Smooth muscle cell of the brain vasculature (primary cell): ENCODE data around the gene NEDD4.
"Not testable (repeated sequence)": the region's sequence is repeated elsewhere in the genome, so short reads cannot be mapped to it uniquely, and the experiment has no call there.

Experiments
- DNase-seq: peaks from one replicate; pipeline ENCODE4 v3.0.0-alpha.2; 2012; ENCODE audit warnings: low read depth, low spot score

The NEDD4 gene

GRCh38 chr15:55829826-55830225 is 163.6 kb downstream of the NEDD4 start:
- no peak for DNase-seq

- no peak for DNase-seq
These were observed 165.5 kb downstream of the NEDD4 start for GRCh38 chr15:55827955-55828354.

GRCh38 chr15:55827204-55827603 is 166.2 kb downstream of the NEDD4 start:
- no peak for DNase-seq

GRCh38 chr15:55824857-55825613 is 168.4 kb downstream of the NEDD4 start:
- no peak for DNase-seq

- DNase-seq: no peak
These were observed 169.6 kb downstream of the NEDD4 start for GRCh38 chr15:55823699-55824340.

GRCh38 chr15:55823191-55823670 is 170.2 kb downstream of the NEDD4 start:
- no peak for DNase-seq

- not testable (repeated sequence) for DNase-seq
These were observed 171.7 kb downstream of the NEDD4 start for GRCh38 chr15:55821740-55822139.

- no peak for DNase-seq
These were observed 173.4 kb downstream of the NEDD4 start for GRCh38 chr15:55820043-55820442.

- DNase-seq: no peak
These were observed 173.9 kb downstream of the NEDD4 start for GRCh38 chr15:55819397-55820034.

- DNase-seq: no peak
These were observed 177.4 kb downstream of the NEDD4 start for GRCh38 chr15:55816017-55816416.

- no peak for DNase-seq
These were observed 190.6 kb downstream of the NEDD4 start for GRCh38 chr15:55802600-55803376.

GRCh38 chr15:55800216-55800615 is 193.2 kb downstream of the NEDD4 start:
- DNase-seq: no peak

- no peak for DNase-seq
These were observed 193.9 kb downstream of the NEDD4 start for GRCh38 chr15:55799291-55800212.

GRCh38 chr15:55796321-55796965 is 197.0 kb downstream of the NEDD4 start:
- no peak for DNase-seq

- DNase-seq: no peak
These were observed 198.4 kb downstream of the NEDD4 start for GRCh38 chr15:55795031-55795430.

- no peak for DNase-seq
These were observed 201.6 kb downstream of the NEDD4 start for GRCh38 chr15:55791551-55792400.

- DNase-seq: no peak
These were observed 204.2 kb downstream of the NEDD4 start for GRCh38 chr15:55789066-55789660.

GRCh38 chr15:55786341-55786740 is 207.1 kb downstream of the NEDD4 start:
- no peak for DNase-seq

GRCh38 chr15:55785593-55785992 is 207.8 kb downstream of the NEDD4 start:
- DNase-seq: not testable (repeated sequence)
